GM19025 (cell line): ENCODE measurements around the gene LBH.

Experiments used
- ATAC-seq: cut with Tn5 transposase; IDR thresholded peaks from one replicate; pipeline ENCODE4 v1.9.1; 2021; ENCODE audit warnings: mild to moderate bottlenecking, low read depth, moderate library complexity; ENCODE audit not compliant: unreplicated experiment

LBH gene

DNA sequence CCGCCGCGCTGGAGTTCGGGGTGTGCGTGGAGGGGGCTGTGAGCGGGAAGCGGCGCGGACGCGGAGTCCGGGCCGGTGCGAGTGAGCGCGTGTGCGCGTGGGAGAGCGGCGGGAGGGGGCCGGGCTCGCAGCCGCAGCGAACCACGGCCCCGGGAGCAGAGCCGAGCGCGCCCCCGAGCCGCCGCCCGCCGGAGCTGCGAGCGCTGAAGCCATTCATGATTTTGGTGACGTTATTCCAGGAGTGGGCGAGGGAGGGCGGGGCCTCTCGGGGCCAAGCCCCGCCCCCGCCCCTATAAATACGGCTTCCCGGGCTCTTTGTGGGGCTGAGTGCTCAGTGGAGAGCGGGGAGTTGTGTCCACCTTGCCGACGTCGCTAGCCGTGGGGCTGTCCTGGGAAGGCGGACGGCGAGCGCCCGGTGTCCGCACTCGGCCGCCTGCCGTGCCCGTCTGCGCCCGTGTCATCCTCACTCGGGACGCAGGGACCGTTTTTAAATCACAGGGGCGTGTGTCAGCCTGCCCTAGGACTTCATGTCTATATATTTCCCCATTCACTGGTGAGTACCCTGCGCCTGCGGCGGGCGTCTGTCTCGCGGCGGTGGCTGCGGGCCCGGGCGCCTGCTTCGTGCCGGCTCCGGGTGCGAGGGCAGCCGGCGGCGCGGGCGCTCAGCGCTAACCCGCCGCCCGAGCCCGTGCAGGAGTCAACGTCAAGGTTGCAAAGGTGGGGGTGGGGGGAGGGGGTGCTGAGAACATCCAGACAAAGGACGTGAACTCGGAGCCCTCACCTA lies at the start of gene LBH:
TSS of gene LBH (plus strand) at position 323 of the 784 bp plus-strand sequence. CDS start at position 528, 205 bp downstream.
- ATAC-seq, result no peak

- no peak for ATAC-seq
Observed at GRCh38 chr2:30184035-30184434, 47.3 kb upstream of the LBH start.

DNA sequence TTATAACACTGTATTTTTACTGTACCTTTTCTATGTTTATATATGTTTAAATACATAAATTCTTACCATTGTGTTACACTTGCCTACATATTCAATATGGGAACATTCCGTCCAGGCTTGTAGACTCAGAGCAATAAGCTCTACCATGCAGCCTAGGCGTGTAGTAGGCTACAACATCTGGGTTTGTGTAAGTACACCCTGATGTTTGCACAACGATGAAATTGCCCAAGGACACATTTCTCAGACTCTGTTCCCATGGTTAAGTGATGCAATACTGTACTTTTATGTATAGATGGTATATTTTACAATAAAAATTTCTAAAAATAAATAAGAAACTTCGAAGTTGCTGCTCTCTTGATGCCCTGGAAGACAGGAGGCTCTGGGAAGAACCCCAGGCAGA lies 46.2 kb upstream of the LBH start:
- ATAC-seq, result no peak

DNA sequence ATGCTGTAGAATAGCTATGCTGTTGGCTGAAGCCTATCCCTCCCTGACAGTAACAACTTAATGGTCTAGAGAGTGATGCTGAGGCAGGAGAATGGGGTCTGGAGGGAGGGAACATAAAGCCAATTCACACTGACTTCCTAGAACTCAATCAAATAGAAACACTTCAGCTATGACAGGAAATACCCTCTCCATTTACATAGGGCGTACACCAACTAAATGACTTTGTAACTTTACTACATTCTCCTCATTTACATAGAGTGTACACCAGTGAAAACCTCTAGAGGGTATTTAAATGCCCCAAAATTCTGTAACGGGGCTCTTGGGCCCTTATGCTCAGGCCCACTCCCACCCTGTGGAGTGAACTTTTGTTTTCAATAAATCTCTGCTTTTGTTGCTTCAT lies 43.0 kb upstream of the LBH start:
- ATAC-seq, result no peak

DNA sequence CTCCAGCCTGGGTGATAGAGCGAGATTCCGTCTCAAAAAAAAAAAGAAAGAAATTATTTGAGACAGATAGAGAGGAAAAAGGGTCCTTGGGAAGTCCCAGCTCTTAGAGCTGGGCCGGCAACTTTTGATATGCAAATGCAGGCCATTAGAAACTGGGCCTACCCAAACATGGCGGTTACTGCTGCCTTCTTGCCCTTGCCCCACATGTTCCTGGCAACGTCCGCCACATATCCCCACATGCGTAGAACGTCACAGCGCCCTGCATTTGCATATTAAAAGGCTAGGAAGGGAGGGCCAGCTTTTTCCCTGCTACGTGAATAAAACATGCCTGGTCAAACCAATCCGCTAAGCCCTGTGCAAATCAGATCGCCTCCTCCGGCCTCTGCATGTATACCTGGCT lies 40.7 kb upstream of the LBH start:
- no peak for ATAC-seq

DNA sequence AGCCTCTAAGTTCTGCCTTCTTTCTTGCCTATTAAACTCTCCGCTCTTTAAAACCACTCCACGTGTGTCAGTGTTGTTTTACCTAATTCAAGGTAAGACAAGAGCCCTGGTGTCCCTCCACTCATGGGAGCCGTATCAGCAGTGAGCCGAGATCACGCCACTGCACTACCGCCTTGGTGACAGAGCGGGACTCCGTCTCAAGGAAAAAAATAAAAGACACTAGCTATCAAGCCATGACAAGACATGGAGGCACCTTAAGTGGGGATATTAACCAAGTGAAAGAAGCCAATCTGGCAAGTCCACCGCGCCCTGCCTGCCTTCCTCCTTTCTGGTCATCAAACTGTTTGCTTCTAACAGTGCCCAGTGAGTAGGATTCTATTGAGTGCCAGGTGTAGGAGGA lies 40.2 kb upstream of the LBH start:
- ATAC-seq, result no peak

DNA sequence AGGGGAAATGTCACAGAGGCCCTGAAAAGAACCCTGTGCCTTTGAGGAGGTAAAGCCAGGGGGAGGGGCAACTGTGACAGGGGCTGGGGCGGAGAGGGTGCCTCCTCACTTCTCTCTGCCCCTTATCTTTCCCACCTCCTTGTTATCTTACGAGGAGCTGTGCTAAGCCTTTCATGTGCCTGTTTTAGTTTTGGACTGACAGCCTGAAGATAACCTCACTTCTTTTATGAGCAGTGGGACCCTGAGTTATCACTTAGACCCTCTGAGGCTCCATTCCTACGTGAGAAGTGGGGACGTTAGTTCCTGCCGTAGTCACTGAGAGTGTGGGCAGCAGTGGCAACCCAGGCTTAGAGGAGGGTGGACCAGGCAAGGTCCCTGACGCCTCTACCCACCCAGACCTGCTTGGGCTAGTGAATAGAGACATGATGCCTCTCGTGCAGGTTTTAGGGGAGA lies 39.5 kb upstream of the LBH start:
- no peak for ATAC-seq

- ATAC-seq, result no peak
Observed at GRCh38 chr2:30192314-30192713, 39.0 kb upstream of the LBH start.

- ATAC-seq, result no peak
Observed at GRCh38 chr2:30193104-30193681, 38.1 kb upstream of the LBH start.

GRCh38 chr2:30194421-30194820 lies 36.9 kb upstream of the LBH start:
- no peak for ATAC-seq

DNA sequence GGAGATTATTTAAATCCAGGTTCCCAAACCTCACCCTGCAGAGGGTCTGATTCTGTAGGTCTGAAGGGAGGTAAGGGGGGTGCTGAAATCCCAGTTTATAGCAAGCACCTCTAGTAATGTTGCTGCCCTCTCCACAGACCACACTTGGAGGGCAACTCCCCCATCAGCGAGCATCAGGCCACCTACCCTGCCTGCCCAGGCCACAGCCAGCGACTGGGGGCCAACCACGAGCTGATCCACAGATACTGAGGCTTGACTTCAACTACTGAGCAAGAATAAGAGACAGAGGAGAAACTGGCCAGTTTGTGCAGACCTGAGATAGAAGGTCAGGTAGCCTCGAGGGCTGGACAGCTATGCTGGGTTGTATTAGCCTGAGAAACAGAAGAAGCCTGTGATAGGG lies 36.3 kb upstream of the LBH start:
- no peak for ATAC-seq

- no peak for ATAC-seq
Observed at GRCh38 chr2:30197570-30198192, 33.7 kb upstream of the LBH start.

GRCh38 chr2:30201990-30202389 lies 29.3 kb upstream of the LBH start:
- ATAC-seq, result no peak

DNA sequence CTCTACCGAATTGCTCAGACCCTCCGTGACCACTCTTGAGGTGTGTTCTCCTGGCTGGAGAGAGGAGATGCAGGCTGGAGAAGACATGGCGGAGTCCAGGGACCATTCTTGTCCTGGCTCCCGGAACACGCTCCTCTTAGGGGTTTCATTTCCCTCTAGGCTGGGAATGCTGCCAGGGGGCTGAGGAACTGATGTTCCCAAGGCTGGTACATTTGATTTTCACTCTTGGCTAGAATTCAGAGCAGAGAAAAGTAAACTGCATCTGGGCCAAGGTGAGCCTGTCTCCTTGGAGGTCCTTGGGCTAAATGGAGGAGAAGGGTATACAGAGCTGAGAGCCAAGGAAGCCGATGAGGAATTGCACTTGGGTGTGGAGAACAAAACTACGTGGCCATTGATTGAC lies 28.2 kb upstream of the LBH start:
- no peak for ATAC-seq

GRCh38 chr2:30204281-30204680 lies 27.1 kb upstream of the LBH start:
- ATAC-seq, result no peak

DNA sequence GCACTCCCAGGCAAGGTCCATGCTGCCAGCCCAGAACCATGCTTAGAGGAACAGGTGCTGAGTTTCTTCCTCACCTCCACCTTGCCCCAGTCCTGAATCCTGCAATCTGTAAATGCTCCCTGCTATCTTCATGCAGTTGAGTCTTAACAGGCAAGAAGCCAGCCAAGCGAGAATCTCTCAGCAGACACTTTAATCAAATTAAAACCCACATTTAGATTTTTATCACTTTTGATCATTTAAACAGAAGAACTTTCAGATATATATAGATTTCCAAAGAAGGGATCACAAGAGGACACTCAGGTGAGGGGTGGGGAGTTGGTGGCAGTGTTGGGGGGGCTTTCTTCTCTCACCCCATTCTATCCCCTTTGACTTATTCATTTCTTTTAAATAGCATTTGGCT lies 25.9 kb upstream of the LBH start:
- ATAC-seq, result no peak

DNA sequence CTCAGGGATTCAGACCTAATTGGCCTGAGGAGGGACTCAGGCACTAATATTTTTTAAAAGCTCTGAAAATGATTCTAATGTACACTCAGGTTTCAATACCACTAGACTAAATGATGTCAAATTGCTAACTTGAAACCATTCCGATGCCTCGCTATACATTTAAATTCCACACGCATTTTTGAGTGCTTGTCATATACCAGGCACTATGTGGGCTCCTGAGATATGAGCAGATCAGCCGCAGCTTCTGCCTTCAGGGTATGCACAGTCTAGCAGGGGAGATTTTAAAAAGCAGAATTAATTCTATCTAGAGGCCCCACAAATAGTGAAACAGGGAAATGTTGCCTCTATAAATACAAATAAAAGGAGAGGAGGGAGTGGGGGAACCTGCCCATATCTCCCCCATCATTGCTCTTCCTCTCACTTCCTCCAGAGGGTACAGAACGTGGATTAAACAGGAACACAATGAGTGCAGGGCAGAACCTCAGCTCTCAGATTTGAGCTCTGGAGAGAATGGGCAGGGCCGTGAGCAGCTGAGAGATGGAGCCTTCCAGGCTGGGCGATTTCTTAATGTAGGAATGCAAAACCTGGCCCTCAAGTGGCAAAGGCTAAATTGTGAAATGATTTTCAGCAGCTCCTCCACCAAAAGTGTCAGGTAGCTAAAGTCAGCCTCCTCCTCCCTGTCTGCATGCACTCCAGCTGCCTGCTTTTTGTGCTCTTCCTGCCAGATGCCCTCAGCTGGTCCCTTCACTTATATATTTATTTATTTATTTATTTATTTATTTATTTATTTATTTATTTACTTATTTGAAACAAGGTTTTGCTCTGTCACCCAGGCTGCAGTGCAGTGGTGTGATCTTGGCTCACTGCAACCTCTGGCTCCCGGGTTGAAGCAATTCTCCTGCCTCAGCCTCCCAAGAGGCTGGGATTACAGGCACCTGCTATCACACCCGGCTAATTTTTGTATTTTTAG lies 24.6 kb upstream of the LBH start:
- ATAC-seq, result no peak

DNA sequence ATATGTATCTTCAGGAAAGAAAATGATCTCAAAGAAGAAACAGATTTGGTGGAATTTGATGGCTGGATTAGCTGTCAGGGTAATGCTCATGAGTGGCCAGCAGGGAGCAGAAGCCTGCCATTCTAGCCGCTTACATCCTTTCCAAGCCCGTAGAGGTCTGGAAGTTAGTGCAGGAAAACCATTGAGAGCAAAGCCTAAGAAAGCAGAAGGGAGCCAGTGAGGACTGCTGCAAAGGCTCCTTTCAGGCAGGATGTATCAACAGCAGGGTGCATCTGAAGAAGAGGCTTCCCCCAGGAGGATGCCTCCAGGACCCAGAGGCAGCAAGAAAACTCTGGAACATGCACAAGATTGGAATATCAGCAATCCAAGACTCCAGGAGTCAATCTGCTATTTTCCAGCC lies 22.9 kb upstream of the LBH start:
- no peak for ATAC-seq

- no peak for ATAC-seq
Observed at GRCh38 chr2:30209227-30209626, 22.1 kb upstream of the LBH start.

DNA sequence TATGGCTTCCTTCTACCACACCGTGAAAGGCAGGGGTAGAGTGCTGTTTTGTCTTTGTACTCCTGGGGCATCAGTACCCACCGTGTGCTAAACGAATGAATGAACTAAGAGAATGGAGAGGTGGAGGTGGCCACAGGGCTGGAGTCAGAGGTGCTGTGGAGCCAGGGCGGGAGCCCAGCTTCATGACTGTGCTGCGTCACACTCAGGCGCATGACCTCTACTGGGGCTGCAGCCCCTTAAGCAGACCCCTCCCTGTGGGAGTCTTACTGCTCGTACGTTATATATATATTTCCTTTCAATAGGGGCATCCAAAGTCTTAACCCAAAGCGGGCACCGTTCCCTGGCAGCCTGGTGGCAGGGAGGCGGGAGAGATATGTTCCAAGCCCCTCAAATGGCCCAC lies 18.0 kb upstream of the LBH start:
- no peak for ATAC-seq
